SK-N-SH (cell line): ENCODE data around the gene PDCD11.

Experiments used
- CHD2 ChIP-seq: fragments of 150-350 bp; IDR thresholded peaks from 2 replicates; pipeline ENCODE4 v1.6.1; 2018; ENCODE audit warnings: low read length; ENCODE audit not compliant: partially characterized antibody
- CTCF ChIP-seq: fragments of 200-600 bp; sonication (generic); IDR thresholded peaks from 2 replicates; pipeline ENCODE4 v1.6.1; 2017; ENCODE audit warnings: antibody characterized with exemption, mild to moderate bottlenecking, moderate library complexity
- EP300 ChIP-seq, 2 experiments: IDR thresholded peaks; 2 replicates each; pipeline versions ENCODE4 v1.4.0 to v1.6.1; 2012; ENCODE audit warnings: borderline replicate concordance in 1 of 2, low read depth in 1 of 2, low read length in 1 of 2
- MXI1 ChIP-seq: IDR thresholded peaks from 2 replicates; pipeline ENCODE4 v1.6.1; 2012; ENCODE audit warnings: mild to moderate bottlenecking, low read depth, low read length, improper control_type of control experiment
- RCOR1 ChIP-seq: fragments of 150-350 bp; IDR thresholded peaks from 2 replicates; pipeline ENCODE4 v1.6.1; 2017; ENCODE audit warnings: antibody characterized with exemption, low read length
- YY1 ChIP-seq: IDR thresholded peaks from 2 replicates; pipeline ENCODE4 v1.4.0; 2012; ENCODE audit warnings: low read depth, mild to moderate bottlenecking
- TF ChIP-seq, protein P1 (sequence below): IDR thresholded peaks from 2 replicates; pipeline ENCODE4 v1.4.0; 2012; ENCODE audit warnings: low read depth

DNA sequence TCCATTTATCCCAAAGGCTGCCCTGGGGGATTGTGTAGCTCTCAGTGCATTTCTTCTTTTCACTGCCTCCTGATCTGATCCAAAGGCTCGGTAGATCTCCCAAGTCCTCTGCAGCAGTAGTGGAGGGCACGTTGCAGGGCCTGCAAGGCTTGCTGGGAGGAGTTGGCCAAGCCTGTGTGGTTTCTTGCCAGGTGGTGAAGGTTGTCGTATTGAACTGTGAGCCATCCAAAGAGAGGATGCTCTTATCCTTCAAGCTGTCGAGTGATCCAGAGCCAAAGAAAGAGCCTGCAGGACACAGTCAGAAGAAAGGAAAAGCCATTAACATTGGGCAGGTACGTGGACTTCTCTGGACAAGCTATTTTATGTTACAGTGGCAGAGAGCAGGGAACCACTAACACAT, 21.2 kb downstream of the PDCD11 start:
- TF ChIP-seq, protein P1, sequence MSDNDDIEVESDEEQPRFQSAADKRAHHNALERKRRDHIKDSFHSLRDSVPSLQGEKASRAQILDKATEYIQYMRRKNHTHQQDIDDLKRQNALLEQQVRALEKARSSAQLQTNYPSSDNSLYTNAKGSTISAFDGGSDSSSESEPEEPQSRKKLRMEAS = no peak
- TF ChIP-seq MXI1 = no peak
- TF ChIP-seq CTCF = no peak
- no peak for TF ChIP-seq EP300 (IDR thresholded peaks at IDR 0.05; ENCODE audit: borderline replicate concordance in 1 of 2, low read depth in 1 of 2, low read length in 1 of 2)
- TF ChIP-seq RCOR1 = no peak
- no peak for TF ChIP-seq YY1
- TF ChIP-seq CHD2 = no peak
